Breast epithelium (tissue), 4 donors: ENCODE data around the gene MSH3. TPM values are rescaled to one million over a fixed set of nuclear protein-coding genes. Genes with fewer than 3 reads are reported as not detected.

Experiments used
- DNase-seq, 2 donors: peaks; one replicate each; pipeline ENCODE4 v3.0.0-alpha.2; 2019; ENCODE audit warnings: low spot score in 2 of 2
- H3K27ac ChIP-seq, 2 donors: fragments of 200-600 bp; sonication (generic) in 1 of 2; one replicate each; pipeline ENCODE4 v1.5.1; 2016 to 2019; ENCODE audit warnings: mild to moderate bottlenecking in 1 of 2
- H3K27me3 ChIP-seq, 2 donors: fragments of 200-600 bp; sonication (generic) in 1 of 2; one replicate each; pipeline versions ENCODE4 v1.5.1 to v1.6.0; 2017 to 2019; ENCODE audit warnings: control low read depth in 1 of 2, mild to moderate bottlenecking in 1 of 2
- H3K36me3 ChIP-seq: fragments of 200-600 bp; one replicate; pipeline ENCODE4 v1.5.1; 2019
- H3K4me1 ChIP-seq, 2 donors: fragments of 200-600 bp; sonication (generic); one replicate each; pipeline ENCODE4 v1.5.1; 2016 to 2019; ENCODE audit warnings: control low read depth in 1 of 2
- H3K4me3 ChIP-seq, 3 donors: fragments of 200-600 bp; sonication (generic); 1 replicate in 2 of 3; 2 replicates in 1 of 3; pipeline ENCODE4 v1.5.1; 2016 to 2019; ENCODE audit warnings: mild to moderate bottlenecking in 3 of 3, moderate library complexity in 2 of 3
- H3K9me3 ChIP-seq, 2 donors: fragments of 200-600 bp; sonication (generic) in 1 of 2; one replicate each; pipeline ENCODE4 v1.5.1; 2016 to 2019; ENCODE audit warnings: control low read depth in 1 of 2
- CTCF ChIP-seq, 3 donors: fragments of 450-650 bp; IDR thresholded peaks; one replicate each; pipeline ENCODE4 v1.5.1; 2016 to 2017; ENCODE audit warnings: antibody characterized with exemption in 3 of 3, mild to moderate bottlenecking in 3 of 3, moderate library complexity in 3 of 3
- POLR2A ChIP-seq: fragments of 450-650 bp; IDR thresholded peaks from one replicate; pipeline ENCODE4 v1.6.1; 2016; ENCODE audit warnings: antibody characterized with exemption, mild to moderate bottlenecking, moderate library complexity
- POLR2AphosphoS5 ChIP-seq, 3 donors: sonication (generic); formaldehyde crosslinking; IDR thresholded peaks; one replicate each; pipeline ENCODE4 v1.6.1; 2017; ENCODE audit warnings: antibody characterized with exemption in 3 of 3
- intact Hi-C: fragments of 100-400 bp; cut with DNase I; formaldehyde crosslinking; loops from one replicate; pipeline ENCODE4 v1.15.1; 2023; ENCODE audit warnings: low total_unique reads
- total RNA-seq, 3 donors: library from RNA; depleted of rRNA; stranded (reverse); fragments of >200 nt; gene quantifications; one replicate each; pipeline ENCODE4 v1.1.0, GENCODE V29; 2016

MSH3 gene
- total RNA-seq, 3 donors from 2014 or later, result 20.0 to 21.4 (median 21.3) TPM

DNA sequence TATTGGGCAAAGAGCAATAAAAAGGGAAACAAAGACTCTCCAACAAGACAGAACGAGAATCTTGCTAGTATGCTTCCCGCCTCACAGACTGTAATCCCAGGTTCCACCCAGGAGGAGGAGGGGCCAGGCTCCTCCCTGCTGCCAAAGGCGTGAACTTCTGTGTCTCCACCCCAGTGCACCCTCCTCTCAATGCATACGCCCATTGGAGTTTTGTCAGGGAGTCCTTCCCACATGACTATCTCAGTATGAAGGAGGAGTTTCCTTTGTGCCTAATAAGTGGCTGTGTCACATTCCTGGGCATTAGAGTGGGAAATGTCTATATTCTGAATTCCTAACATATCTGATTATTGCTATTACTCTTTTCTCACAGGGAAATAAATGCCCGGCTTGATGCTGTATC is 106.7 kb downstream of the MSH3 start:
- no peak for DNase-seq
- Histone ChIP-seq H3K36me3 (no peaks in the 10 kb centered on the region), H3K27me3 (no peaks in the 10 kb centered on the region), H3K27ac (no peak overlapping the region), H3K4me3 (no peak overlapping the region), H3K9me3 (no peaks in the 10 kb centered on the region), H3K4me1 (no peaks in the 10 kb centered on the region)
- no peak for TF ChIP-seq CTCF (IDR thresholded peaks at IDR 0.05)
- TF ChIP-seq POLR2A, result no peak
- TF ChIP-seq POLR2AphosphoS5 (IDR thresholded peaks at IDR 0.05), result no peak
- intact Hi-C loops, result no loop called here

DNA sequence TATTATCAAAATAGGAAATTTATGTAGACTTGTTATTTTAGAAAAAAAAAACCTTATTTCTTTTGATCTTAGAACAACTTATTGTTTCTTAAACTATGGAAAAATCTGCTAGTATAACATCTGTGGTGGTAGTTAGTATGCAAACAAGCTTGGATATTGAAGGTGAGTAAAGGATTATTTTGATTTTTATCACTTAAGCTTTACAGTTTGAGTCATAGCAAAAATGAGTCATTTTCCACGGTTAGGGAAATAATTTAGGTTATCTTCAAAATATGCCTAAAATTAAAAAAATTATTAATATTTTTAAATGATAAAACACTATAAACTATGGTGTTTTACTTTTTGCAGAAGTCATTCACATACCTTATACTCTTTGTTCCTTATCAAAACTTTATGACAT is 107.5 kb downstream of the MSH3 start:
- intact Hi-C loops, result no loop called here
- no peak for DNase-seq
- no peak for TF ChIP-seq POLR2AphosphoS5 (IDR thresholded peaks at IDR 0.05)
- TF ChIP-seq CTCF (IDR thresholded peaks at IDR 0.05), result no peak
- no peak for TF ChIP-seq POLR2A
- H3K4me1 ChIP-seq, result no peaks in the 10 kb centered on the region
- H3K4me3 ChIP-seq, result no peak overlapping the region
- no peaks in the 10 kb centered on the region for H3K27me3 ChIP-seq
- H3K27ac ChIP-seq, result no peak overlapping the region
- no peaks in the 10 kb centered on the region for H3K9me3 ChIP-seq
- no peaks in the 10 kb centered on the region for H3K36me3 ChIP-seq

DNA sequence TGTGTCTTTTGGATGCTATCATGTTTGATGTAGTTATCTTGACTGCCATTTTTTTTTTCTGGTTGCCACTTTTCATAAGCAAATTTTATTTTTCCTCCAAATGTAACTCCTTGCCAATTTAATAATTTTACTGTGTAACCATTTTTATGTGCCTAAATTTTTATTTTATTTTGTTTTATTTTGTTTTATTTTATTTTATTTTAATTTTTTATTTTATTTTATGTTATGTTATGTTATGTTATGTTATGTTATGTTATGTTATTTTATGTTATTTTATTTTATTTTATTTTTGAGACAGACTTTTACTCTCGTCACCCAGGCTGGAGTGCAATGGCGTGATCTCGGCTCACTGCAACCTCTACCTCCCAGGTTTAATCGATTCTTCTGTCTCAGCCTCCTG is 108.1 kb downstream of the MSH3 start:
- Histone ChIP-seq H3K4me3 (no peak overlapping the region), H3K4me1 (no peaks in the 10 kb centered on the region), H3K27me3 (no peaks in the 10 kb centered on the region), H3K9me3 (no peaks in the 10 kb centered on the region), H3K27ac (no peak overlapping the region), H3K36me3 (no peaks in the 10 kb centered on the region)
- intact Hi-C loops, result no loop called here
- DNase-seq, result no peak
- no peak for TF ChIP-seq CTCF (IDR thresholded peaks at IDR 0.05)
- no peak for TF ChIP-seq POLR2A
- no peak for TF ChIP-seq POLR2AphosphoS5 (IDR thresholded peaks at IDR 0.05)

- intact Hi-C loops, result no loop called here
- TF ChIP-seq POLR2AphosphoS5 (IDR thresholded peaks at IDR 0.05), result no peak
- TF ChIP-seq POLR2A, result no peak
- no peak for TF ChIP-seq CTCF (IDR thresholded peaks at IDR 0.05)
- Histone ChIP-seq H3K27ac (no peak overlapping the region), H3K4me1 (no peaks in the 10 kb centered on the region), H3K36me3 (no peaks in the 10 kb centered on the region), H3K9me3 (no peaks in the 10 kb centered on the region), H3K4me3 (no peak overlapping the region), H3K27me3 (no peaks in the 10 kb centered on the region)
- no peak for DNase-seq
Observed at GRCh38 chr5:80763211-80763610, 108.8 kb downstream of the MSH3 start.

- Histone ChIP-seq H3K4me1 (no peaks in the 10 kb centered on the region), H3K27me3 (no peaks in the 10 kb centered on the region), H3K27ac (no peak overlapping the region), H3K9me3 (no peaks in the 10 kb centered on the region), H3K36me3 (no peaks in the 10 kb centered on the region), H3K4me3 (no peak overlapping the region)
- TF ChIP-seq POLR2A, result no peak
- TF ChIP-seq POLR2AphosphoS5 (IDR thresholded peaks at IDR 0.05), result no peak
- no peak for TF ChIP-seq CTCF (IDR thresholded peaks at IDR 0.05)
- DNase-seq, result no peak
- intact Hi-C loops, result no loop called here
Observed at GRCh38 chr5:80763873-80764647, 109.6 kb downstream of the MSH3 start.
